ENCODE results near the gene RHOA.

Gene RHOA

GRCh38 chr3:49411968-49412631 is at the start of gene RHOA, which contains the start of gene TCTA:
RHOA (minus strand) TSS chr3:49411976; CDS start chr3:49375589, 36,387 bp downstream.
TCTA (plus strand) TSS chr3:49412423; CDS start chr3:49412427, 4 bp downstream.
- H3K4me1 Mint-ChIP-seq, result peaks cover 46% of the 10 kb centered on the region
- peaks cover 16% of the 10 kb centered on the region for H3K36me3 Mint-ChIP-seq (ENCODE audit: low read depth)
- H3K4me3 Mint-ChIP-seq, result peak within 1 kb of the TSS; percentile 95
- no peak for TF ChIP-seq CTCF (IDR thresholded peaks at IDR 0.05)
- peak within 1 kb of the TSS; percentile 96 for H3K27ac Mint-ChIP-seq
- peak; percentile 97 for DNase-seq
- no peaks in the 10 kb centered on the region for H3K27me3 Mint-ChIP-seq (ENCODE audit: low read depth, poor library complexity)
- H3K9me3 Mint-ChIP-seq, result no peaks in the 10 kb centered on the region

- H3K4me1 Mint-ChIP-seq, result peaks cover 50% of the 10 kb centered on the region
- peaks cover 7% of the 10 kb centered on the region for H3K27me3 Mint-ChIP-seq (ENCODE audit: low read depth, poor library complexity)
- no peaks in the 10 kb centered on the region for H3K9me3 Mint-ChIP-seq
- TF ChIP-seq CTCF (IDR thresholded peaks at IDR 0.05), result no peak
- H3K4me3 Mint-ChIP-seq, result peak overlapping the region; percentile 64
- no peak for DNase-seq
- no peaks in the 10 kb centered on the region for H3K36me3 Mint-ChIP-seq (ENCODE audit: low read depth)
- peak overlapping the region; percentile 94 for H3K27ac Mint-ChIP-seq
Measured at GRCh38 chr3:49460956-49461355, 49.2 kb upstream of the RHOA start.

GRCh38 chr3:49460188-49460890 is 48.6 kb upstream of the RHOA start:
- no peak for DNase-seq
- Mint-ChIP-seq H3K4me1 (peaks cover 54% of the 10 kb centered on the region), H3K27ac (no peak overlapping the region), H3K27me3 (ENCODE audit: low read depth, poor library complexity) (peaks cover 4% of the 10 kb centered on the region), H3K9me3 (no peaks in the 10 kb centered on the region), H3K4me3 (no peak overlapping the region), H3K36me3 (ENCODE audit: low read depth) (no peaks in the 10 kb centered on the region)
- no peak for TF ChIP-seq CTCF (IDR thresholded peaks at IDR 0.05)

GRCh38 chr3:49456466-49456865 is 44.7 kb upstream of the RHOA start:
- H3K36me3 Mint-ChIP-seq (ENCODE audit: low read depth), result no peaks in the 10 kb centered on the region
- DNase-seq, result no peak
- H3K9me3 Mint-ChIP-seq, result no peaks in the 10 kb centered on the region
- no peak for TF ChIP-seq CTCF (IDR thresholded peaks at IDR 0.05)
- no peak overlapping the region for H3K27ac Mint-ChIP-seq
- peaks cover 3% of the 10 kb centered on the region for H3K27me3 Mint-ChIP-seq (ENCODE audit: low read depth, poor library complexity)
- H3K4me1 Mint-ChIP-seq, result peaks cover 54% of the 10 kb centered on the region
- H3K4me3 Mint-ChIP-seq, result no peak overlapping the region

GRCh38 chr3:49454898-49455681 is 43.3 kb upstream of the RHOA start:
- Mint-ChIP-seq H3K27ac (peak overlapping the region; percentile 88), H3K4me3 (peak overlapping the region; percentile 6), H3K9me3 (no peaks in the 10 kb centered on the region), H3K27me3 (ENCODE audit: low read depth, poor library complexity) (peaks cover 3% of the 10 kb centered on the region), H3K36me3 (ENCODE audit: low read depth) (no peaks in the 10 kb centered on the region), H3K4me1 (peaks cover 40% of the 10 kb centered on the region)
- no peak for DNase-seq
- TF ChIP-seq CTCF (IDR thresholded peaks at IDR 0.05), result no peak
